B cell (primary cell): ENCODE measurements around the gene IQCH. TPM values are rescaled to one million over a fixed set of nuclear protein-coding genes. Genes with fewer than 3 reads are reported as not detected.

Experiments
- ATAC-seq: fragments of 200-7000 bp; cut with Tn5 transposase; one replicate; pipeline ENCODE4 v1.10.0; 2021; ENCODE audit warnings: low read depth, mild to moderate bottlenecking, moderate number of reproducible peaks, moderate library complexity
- CTCF ChIA-PET: fragments of 350-600 bp; sonication (Branson Sonifier 250); formaldehyde crosslinking; loops from one replicate; lab custom pipeline; 2021; ENCODE audit warnings: antibody characterized with exemption, inconsistent platforms; lab: Charles Lee
- POLR2A ChIA-PET: fragments of 350-600 bp; sonication (Branson Sonifier 250); formaldehyde crosslinking; loops from one replicate; lab custom pipeline; 2021; ENCODE audit warnings: antibody characterized with exemption; lab: Charles Lee
- DNase-seq: peaks from one replicate; pipeline ENCODE4 v3.0.0; 2013
- H2AFZ ChIP-seq: 2 replicates; pipeline ENCODE4 v1.6.1; 2012; ENCODE audit warnings: mild to moderate bottlenecking, low read depth, low read length; ENCODE audit not compliant: insufficient read depth, poor library complexity, severe bottlenecking
- H3K27ac ChIP-seq, 2 donors: 1 replicate in 1 of 2; 2 replicates in 1 of 2; pipeline ENCODE4 v1.5.1; 2012 to 2013; ENCODE audit warnings: low read length in 2 of 2, mild to moderate bottlenecking in 2 of 2, moderate library complexity in 1 of 2
- H3K27me3 ChIP-seq, 4 experiments: fragments of 200-600 bp in 1 of 4; sonication (generic) in 1 of 4; replicated peaks in 1 of 4; 1 replicate in 2 of 4; 2 replicates in 2 of 4; pipeline versions ENCODE4 v1.6.1 to v1.7.0; 2013 to 2016; ENCODE audit warnings: low read length in 3 of 4, mild to moderate bottlenecking in 2 of 4, mixed read lengths in 1 of 4, moderate library complexity in 1 of 4; ENCODE audit not compliant: insufficient read depth in 4 of 4, control insufficient read depth in 3 of 4; ENCODE audit errors: control extremely low read depth in 1 of 4
- H3K36me3 ChIP-seq, 2 experiments: replicated peaks in 1 of 2; 1 replicate in 1 of 2; 2 replicates in 1 of 2; pipeline versions ENCODE4 v1.6.1 to v1.7.1; 2013; ENCODE audit warnings: low read length in 1 of 2; ENCODE audit not compliant: insufficient read depth in 2 of 2, control insufficient read depth in 1 of 2; ENCODE audit errors: control extremely low read depth in 1 of 2, extremely low read depth in 1 of 2
- H3K4me1 ChIP-seq, 2 donors: fragments of 200-600 bp in 1 of 2; sonication (generic) in 1 of 2; 1 replicate in 1 of 2; 2 replicates in 1 of 2; pipeline versions ENCODE4 v1.5.1 to v1.6.1; 2013 to 2017; ENCODE audit warnings: low read length in 2 of 2; ENCODE audit not compliant: control insufficient read depth in 2 of 2, insufficient read depth in 2 of 2
- H3K4me2 ChIP-seq: replicated peaks from 2 replicates; pipeline ENCODE3; 2012; ENCODE audit warnings: mild to moderate bottlenecking, low read depth, low read length; ENCODE audit not compliant: poor library complexity, severe bottlenecking
- H3K4me3 ChIP-seq, 5 experiments: fragments of 200-600 bp in 1 of 5; sonication (generic) in 1 of 5; 1 replicate in 3 of 5; 2 replicates in 2 of 5; pipeline versions ENCODE4 v1.5.1 to v1.7.0; 2011 to 2016; ENCODE audit warnings: low read length in 4 of 5, mild to moderate bottlenecking in 4 of 5, low read depth in 2 of 5, control low read depth in 1 of 5, moderate library complexity in 1 of 5; ENCODE audit not compliant: insufficient read depth in 1 of 5; ENCODE audit errors: control extremely low read depth in 1 of 5, extremely low read depth in 1 of 5
- H3K79me2 ChIP-seq: fragments of 200-600 bp; sonication (generic); one replicate; pipeline ENCODE4 v1.6.0; 2016; ENCODE audit warnings: low read length; ENCODE audit not compliant: control insufficient read depth, insufficient read depth
- H3K9ac ChIP-seq: fragments of 200-600 bp; sonication (generic); 2 replicates; pipeline ENCODE4 v1.6.1; 2017; ENCODE audit warnings: mild to moderate bottlenecking, low read length, moderate library complexity
- H3K9me3 ChIP-seq, 3 donors: one replicate each; pipeline versions ENCODE4 v1.6.1 to v1.7.1; 2013; ENCODE audit warnings: low read length in 2 of 3; ENCODE audit not compliant: control insufficient read depth in 2 of 3, insufficient read depth in 1 of 3; ENCODE audit errors: control extremely low read depth in 1 of 3
- H4K20me1 ChIP-seq: 2 replicates; pipeline ENCODE4 v1.6.0; 2012; ENCODE audit warnings: mild to moderate bottlenecking, low read length; ENCODE audit not compliant: insufficient read depth, control insufficient read depth, poor library complexity, severe bottlenecking
- H3K27ac Mint-ChIP-seq: one replicate; pipeline ENCODE4 v1.8.0; 2021; ENCODE audit warnings: mixed read lengths
- H3K27me3 Mint-ChIP-seq: one replicate; pipeline ENCODE4 v1.8.0; 2021; ENCODE audit warnings: mixed read lengths
- H3K4me1 Mint-ChIP-seq: one replicate; pipeline ENCODE4 v1.8.0; 2021; ENCODE audit warnings: mixed read lengths
- H3K4me3 Mint-ChIP-seq: one replicate; pipeline ENCODE4 v1.8.0; 2021; ENCODE audit warnings: mixed read lengths
- H3K9me3 Mint-ChIP-seq: one replicate; pipeline ENCODE4 v1.8.0; 2022; ENCODE audit warnings: mixed read lengths; ENCODE audit not compliant: insufficient read depth
- CTCF ChIP-seq: fragments of 200-600 bp; IDR thresholded peaks from one replicate; pipeline ENCODE4 v1.8.0; 2022; ENCODE audit warnings: antibody characterized with exemption, mild to moderate bottlenecking
- EZH2 ChIP-seq: IDR thresholded peaks from 2 replicates; pipeline ENCODE4 v1.6.1; 2012; ENCODE audit warnings: borderline replicate concordance, low read depth, mild to moderate bottlenecking, moderate library complexity, low read length; ENCODE audit not compliant: insufficient read depth, poor library complexity, severe bottlenecking
- WGBS: methylation state at CpG from one replicate; pipeline ENCODE4 v1.1.5; 2013; ENCODE audit warnings: missing lambda C conversion rate; ENCODE audit not compliant: insufficient coverage; 5-methylcytosine and 5-hydroxymethylcytosine counted together
- intact Hi-C: fragments of 100-400 bp; cut with micrococcal nuclease; formaldehyde crosslinking; loops from one replicate; pipeline ENCODE4 v1.10.0; 2022
- polyA plus RNA-seq: library from polyadenylated mRNA; depleted of rRNA; stranded (reverse); fragments of >200 nt; gene quantifications from 2 replicates; pipeline ENCODE4 v1.2.3, GENCODE V29; 2012
- total RNA-seq, 2 donors: library from RNA; stranded (reverse); fragments of 120-200 nt in 1 of 2; gene quantifications; 1 replicate in 1 of 2; 2 replicates in 1 of 2; pipeline versions ENCODE4 v1.2.3 to v1.2.4, GENCODE V29; 2013 to 2022

Gene IQCH
- total and polyA plus RNA-seq, 2 donors (not counting 1 experiment from before 2014, with no cell fraction given): 1.6 TPM; not detected in 1

- Histone ChIP-seq H3K4me1 (no peaks in the 10 kb centered on the region), H3K36me3 (no peaks in the 10 kb centered on the region), H3K27me3 (peaks cover 0 to 4% (median 0%) of the 10 kb centered on the region in 4 experiments), H3K4me2 (no peak overlapping the region), H2AFZ (no peak overlapping the region), H3K4me3 (no peak overlapping the region), H4K20me1 (no peaks in the 10 kb centered on the region), H3K9me3 (no peaks in the 10 kb centered on the region), H3K27ac (no peak overlapping the region), H3K79me2 (no peaks in the 10 kb centered on the region), H3K9ac (no peak overlapping the region)
- ChIA-PET POLR2A (no interaction called here), CTCF (no interaction called here)
- ATAC-seq (no peak), DNase-seq (no peak)
- Mint-ChIP-seq H3K4me1 (no peaks in the 10 kb centered on the region), H3K27me3 (peaks cover 11% of the 10 kb centered on the region), H3K4me3 (no peak overlapping the region), H3K9me3 (no peaks in the 10 kb centered on the region), H3K27ac (no peak overlapping the region)
- intact Hi-C loops: no loop called here
- TF ChIP-seq CTCF (no peak), EZH2 (no peak)
- WGBS: 100% methylated on average over 1 of the region's 2 CpGs
Measured at GRCh38 chr15:67365994-67366393, 111.4 kb downstream of the IQCH start.

GRCh38 chr15:67366904-67367303 lies 112.3 kb downstream of the IQCH start:
- no peaks in the 10 kb centered on the region for H4K20me1 ChIP-seq
- ATAC-seq (no peak), DNase-seq (no peak)
- TF ChIP-seq EZH2 (no peak), CTCF (no peak)
- no peak overlapping the region for H3K4me2 ChIP-seq
- Mint-ChIP-seq H3K27me3 (peaks cover 14% of the 10 kb centered on the region), H3K4me1 (no peaks in the 10 kb centered on the region), H3K27ac (no peak overlapping the region), H3K4me3 (no peak overlapping the region), H3K9me3 (no peaks in the 10 kb centered on the region)
- H3K27ac ChIP-seq: no peak overlapping the region
- ChIA-PET CTCF (no interaction called here), POLR2A (no interaction called here)
- 40% methylated on average over 1 of the region's 1 CpG for WGBS
- H3K9me3 ChIP-seq: no peaks in the 10 kb centered on the region
- no peaks in the 10 kb centered on the region for H3K36me3 ChIP-seq
- H2AFZ ChIP-seq: no peak overlapping the region
- H3K4me1 ChIP-seq: no peaks in the 10 kb centered on the region
- H3K27me3 ChIP-seq: peaks cover 0 to 4% (median 0%) of the 10 kb centered on the region in 4 experiments
- intact Hi-C loops: no loop called here
- no peak overlapping the region for H3K4me3 ChIP-seq
- H3K9ac ChIP-seq: no peak overlapping the region
- H3K79me2 ChIP-seq: no peaks in the 10 kb centered on the region
